COLO668 (cell line): Measurements from ENCODE around the gene XIRP1.

Experiments used
- DNase-seq: peaks from one replicate; lab custom pipeline; 2025; ENCODE audit not compliant: unreplicated experiment; lab: John Stamatoyannopoulos, UW

The XIRP1 gene

DNA sequence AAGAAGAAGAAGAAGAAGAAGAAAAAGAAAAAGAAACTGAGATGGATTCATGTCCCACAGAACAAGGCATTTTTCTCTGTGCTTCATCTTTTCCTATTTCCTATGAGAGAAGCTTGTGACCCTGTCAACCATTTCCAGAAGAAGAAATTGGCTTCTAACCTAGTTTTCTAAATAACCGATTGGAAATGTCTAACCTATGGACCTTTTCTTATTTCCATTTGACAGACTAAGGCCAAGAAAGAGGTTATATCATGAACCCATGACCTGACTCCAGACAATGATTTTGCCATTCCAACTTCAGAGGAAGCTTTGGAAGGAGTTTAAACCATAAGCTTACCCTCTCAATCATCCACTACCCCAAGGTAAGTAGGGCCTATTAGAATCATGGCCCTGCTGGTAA, 22.7 kb downstream of the XIRP1 start:
- no peak for DNase-seq

DNA sequence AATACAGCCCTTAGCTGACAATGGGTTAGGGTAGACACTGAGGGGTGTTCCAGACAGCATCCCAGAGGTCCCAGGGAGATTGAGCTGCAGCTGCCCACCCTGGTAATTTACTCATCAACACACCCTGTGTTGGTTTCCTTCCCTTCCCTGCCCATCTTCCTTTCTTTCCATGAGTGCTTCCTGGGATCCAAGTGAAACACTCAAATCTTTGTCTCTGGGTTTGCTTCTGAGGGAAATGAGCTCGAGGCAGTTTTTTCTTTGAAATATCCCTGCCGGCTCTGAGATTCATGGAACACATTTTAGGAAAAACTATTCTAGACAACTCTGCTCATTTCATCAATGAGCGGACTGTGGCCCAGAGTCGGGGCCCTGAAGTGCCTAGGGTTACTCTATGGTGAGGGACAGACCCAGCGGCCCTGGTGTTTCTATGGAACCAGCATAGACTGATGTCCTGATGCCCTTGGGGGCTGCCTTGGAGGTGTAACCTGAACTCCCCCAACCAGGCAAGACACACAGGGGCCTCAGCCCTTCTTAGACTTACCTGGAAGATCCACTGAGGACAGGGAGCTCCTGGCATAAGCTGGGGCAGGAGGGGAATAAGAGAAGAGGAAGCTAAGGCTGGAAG, 24.1 kb downstream of the XIRP1 start:
- DNase-seq = no peak

DNA sequence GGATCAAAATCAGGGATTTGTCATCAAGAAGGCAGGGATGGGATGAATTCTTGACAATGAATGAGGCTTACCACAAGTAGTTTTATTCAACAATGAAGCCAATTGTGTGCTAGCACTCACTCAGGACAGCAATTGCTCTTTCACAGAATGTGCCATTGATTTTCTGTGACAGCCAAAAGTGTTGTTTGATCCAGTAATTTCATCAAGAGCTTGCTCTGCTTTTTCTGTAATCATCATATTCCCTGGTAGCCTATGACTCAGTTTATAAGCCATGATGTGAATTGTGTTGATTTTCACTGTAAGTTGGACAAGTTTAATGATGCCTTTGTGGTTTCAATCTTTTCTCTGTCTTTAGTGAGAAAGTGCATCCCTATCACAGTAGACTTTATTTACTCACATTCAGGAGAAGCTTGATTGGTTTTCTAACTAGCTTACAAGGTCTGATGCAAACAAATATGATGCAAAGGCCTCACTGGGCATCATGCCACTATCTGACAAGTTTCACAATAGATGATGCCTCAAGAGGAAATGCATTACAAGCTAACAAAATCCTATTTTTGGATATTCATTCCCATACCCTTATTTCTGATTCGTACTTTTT, 25.4 kb downstream of the XIRP1 start:
- no peak for DNase-seq

DNA sequence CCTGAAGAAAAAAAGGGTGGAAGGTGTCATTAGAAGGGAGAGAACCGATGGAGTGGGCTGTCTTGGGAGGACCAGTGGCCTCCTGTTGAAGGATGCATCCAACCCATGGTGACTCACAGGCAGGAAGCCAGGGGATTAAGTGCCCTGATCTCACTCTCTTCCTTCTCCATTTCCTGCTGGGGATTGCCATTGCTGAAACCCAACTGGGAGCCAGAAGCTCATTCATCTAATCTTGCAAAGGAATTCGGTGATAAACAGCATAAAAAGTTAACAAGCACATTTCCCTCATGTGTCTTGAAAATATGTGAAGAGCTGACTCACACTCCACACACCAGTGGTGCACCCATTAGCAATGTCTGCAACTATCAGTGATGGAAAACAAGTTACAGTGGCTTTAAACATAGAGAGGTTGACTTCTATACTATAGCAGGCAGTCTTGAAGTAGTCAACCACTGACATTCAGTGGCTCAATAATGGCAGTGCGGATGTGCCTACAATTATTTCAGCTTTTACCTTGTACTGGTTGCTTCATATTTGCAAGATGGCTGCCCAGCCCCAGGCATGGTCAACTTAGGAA, 26.2 kb downstream of the XIRP1 start:
- no peak for DNase-seq

DNA sequence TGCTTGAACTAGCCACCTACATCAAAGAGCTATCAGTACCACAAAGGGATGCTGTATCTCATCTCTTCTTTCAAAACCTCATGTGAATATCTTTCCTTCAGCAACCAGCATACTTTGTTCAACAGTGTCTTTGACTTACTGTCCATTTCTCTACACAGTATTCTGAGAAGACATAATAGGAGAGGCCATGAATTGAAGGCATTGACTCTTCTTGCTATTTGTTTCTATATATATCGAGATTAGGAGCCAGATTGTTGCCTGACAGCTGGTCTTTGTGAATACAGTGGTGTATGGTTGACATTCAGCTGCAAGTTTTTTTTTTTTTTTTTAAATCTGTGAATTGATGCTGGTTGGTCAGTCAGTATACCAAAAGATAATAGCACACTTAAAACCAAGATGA, 26.9 kb downstream of the XIRP1 start:
- no peak for DNase-seq

DNA sequence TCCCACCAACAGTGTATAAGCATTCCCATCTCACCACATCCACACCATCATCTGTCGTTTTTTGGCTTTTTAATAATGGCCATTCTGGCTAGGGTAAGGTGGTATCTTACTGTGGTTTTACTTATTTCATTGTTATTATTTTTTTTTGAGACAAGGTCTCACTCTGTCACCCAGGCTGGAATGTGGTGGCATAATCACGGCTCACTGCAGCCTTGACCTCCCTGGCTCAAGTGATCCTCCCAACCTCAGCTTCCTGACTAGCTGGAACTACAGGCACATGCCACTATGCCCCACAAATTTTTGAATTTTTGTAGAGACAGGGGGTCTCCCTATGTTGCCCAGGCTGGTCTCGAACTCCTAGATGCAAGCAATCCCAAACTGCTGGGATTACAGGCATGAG, 28.0 kb downstream of the XIRP1 start:
- DNase-seq = no peak

DNA sequence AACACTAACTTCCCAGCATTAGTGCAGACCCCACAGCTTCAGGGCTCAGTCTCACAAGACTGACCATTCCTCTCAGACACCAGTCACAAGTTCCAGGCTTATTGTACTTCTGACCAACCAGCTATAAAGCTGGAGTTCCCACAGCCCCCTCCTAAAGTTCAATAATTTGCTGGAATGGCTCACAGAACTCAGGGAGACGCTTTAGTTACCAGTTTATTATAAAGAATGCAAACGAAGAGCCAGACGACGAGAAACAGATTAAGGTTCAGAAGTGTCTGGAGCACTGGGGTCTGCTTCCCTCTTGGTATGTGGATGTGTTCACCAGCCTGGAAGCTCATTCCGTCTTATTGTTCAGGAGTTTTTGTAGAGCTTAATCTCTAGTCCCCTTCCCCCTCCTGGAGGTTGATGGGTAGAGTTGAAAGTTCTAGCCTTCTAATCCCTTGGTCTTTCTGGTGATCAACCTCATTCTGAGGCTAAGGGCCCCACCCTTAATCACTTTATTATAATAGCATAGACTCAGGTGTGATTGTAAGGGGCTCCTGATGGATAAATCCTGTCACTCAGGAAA, 34.2 kb downstream of the XIRP1 start:
- no peak for DNase-seq

DNA sequence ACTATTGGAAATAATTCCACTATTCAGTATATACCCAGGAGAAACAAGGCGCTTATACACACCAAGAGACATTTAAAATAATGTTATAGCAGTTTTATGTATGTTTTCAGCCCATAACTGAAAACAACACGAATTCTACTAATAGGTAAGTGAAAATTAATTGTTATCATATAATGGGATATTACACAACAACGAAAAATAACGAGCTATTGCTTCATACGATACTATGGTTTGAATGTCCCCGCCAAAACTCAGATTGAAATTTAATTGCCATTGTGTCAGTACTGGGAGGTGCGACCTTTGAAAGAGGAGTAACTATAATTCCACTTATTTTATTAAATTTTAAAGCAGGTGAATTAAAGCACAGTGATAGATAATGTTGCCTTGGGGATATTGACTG, 35.0 kb downstream of the XIRP1 start:
- no peak for DNase-seq

DNA sequence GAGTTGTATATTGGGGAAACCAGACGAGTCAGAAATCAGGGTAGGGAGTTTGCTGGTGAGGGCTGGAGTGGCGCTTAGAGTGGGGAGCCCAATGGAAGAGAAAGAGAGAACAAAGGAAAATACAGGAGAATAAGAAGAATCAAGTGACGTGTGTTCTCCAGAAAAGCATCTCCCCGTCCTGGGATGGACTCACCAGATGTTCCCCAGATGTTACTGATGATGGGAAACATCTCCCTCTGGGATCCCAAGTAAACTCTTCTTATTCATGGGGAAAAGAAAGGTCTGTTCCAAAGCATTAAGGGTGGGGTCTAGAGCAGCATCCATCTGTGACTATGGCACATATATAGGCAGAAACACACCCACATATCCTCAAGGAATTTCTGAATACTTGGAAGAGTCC, 36.0 kb downstream of the XIRP1 start:
- DNase-seq = no peak

DNA sequence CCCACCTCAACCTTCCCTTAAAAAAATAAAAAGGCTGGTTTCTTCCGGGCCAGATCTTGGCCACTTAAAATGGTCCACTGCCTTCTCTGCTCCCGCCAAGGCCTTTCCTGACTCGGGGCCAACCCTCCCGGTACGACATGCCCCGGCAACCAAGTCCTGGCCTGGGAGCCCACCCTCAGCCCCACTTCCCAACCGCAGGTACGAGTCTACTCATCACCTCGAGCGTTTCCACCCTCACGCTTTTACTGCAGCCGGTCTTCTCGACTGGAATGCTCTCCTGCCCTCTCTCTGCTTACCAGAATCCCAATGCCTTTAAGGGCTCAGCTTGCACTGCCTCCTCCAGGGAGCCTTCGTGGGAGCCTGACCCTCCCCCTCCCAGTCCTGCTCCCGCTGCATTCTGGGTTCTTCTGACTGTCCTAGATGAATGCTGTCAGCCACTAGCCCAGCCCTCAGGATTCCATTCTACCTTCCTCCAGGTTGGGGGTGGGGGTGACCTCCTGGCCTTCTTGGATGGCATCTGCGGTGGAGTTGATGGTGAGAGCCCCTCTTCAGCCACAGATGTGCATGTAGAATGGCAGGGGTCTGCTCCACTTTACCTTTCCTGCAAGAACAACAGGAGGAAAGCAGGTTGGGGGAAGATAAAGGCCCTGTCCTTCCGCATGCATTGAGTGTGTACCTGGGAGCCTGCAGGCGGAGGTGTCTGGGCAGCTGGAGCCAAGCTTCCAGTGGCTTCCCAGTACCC, 37.9 kb downstream of the XIRP1 start:
- DNase-seq = no peak

DNA sequence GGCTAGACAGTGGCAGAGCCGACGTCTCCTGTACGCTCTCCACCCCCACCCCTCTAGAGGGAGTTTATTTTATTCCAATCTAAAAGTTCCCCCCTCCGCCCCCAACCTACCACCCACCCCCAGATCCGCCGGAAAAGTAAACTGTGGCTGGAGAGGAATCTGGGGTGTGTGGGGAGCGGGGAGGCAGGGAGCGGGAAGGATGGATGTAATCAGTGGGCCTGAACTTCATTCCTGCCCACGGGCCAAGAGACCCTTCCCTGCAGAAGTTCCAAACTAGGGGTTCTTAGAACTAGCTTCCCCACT, 38.5 kb downstream of the XIRP1 start:
- no peak for DNase-seq

DNA sequence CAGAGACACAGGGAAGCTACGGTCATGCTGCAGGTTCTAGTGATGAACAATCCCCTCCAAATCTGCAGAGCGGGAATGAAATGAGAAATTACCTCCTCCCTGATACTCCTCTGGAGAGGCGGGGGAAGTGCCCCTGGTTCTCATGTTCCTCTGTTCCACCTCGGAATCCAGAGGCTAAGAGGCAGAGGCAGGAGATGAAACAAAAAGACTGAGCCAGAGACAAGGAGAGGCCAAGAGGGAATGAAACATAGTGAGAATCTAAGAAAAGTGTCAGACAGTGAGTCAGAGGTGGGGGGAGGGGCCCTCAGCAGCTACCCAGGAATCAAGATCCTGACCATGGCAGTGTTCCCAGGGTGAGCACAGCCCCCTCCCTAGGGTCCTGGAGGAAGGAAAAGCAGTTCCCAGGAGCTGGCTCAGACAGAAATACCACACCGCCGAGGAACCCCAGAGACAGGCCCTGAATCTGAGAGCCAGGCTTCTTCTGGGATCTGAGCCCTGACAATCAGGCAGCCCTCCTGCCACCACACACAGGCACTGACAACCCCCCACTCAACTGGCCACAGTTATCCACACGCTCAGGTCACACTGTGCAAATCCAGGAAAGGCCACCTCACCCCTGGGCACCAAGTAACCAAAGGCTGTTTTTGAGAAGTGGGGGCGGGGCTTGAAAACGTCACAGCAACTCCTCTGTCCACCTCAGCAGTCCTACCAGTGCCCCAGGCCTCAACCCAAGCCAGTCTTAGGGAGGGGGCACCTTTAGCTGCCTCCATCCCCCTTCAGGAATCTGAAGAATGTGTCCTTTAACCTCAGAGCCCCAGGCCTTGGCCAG, 41.4 kb downstream of the XIRP1 start:
- peak; percentile 11 for DNase-seq

DNA sequence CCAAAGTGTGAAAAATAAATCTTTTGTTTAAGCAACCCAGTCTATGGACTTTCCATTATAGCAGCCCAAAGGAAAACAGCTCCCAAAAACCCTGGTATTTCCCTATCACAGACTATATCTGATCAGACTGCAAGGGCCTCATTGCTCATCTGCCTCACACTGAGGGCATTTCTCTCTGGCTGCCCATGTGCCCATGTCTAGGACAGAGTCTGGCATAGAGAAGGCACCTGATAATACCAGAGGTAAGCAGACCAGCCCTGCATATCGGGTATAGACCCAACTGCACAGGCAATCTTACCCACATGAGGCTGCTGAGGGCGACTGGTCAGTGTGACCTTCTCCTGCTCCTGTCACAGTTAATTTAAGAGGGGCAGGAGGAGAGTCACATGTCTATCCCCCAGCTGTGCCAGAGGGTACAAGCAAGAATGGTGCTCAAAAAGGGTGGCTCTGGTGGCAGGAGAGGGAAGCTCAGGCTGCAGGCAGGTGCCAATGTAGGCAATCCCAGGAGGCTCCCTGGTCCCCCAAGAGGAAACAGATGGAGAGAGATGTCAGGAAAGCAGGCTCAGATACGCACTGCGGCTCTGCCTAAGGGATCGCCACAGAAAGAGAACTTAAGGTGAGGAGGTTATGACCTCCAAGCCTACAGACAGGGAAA, 42.1 kb downstream of the XIRP1 start:
- peak; percentile 4 for DNase-seq

DNA sequence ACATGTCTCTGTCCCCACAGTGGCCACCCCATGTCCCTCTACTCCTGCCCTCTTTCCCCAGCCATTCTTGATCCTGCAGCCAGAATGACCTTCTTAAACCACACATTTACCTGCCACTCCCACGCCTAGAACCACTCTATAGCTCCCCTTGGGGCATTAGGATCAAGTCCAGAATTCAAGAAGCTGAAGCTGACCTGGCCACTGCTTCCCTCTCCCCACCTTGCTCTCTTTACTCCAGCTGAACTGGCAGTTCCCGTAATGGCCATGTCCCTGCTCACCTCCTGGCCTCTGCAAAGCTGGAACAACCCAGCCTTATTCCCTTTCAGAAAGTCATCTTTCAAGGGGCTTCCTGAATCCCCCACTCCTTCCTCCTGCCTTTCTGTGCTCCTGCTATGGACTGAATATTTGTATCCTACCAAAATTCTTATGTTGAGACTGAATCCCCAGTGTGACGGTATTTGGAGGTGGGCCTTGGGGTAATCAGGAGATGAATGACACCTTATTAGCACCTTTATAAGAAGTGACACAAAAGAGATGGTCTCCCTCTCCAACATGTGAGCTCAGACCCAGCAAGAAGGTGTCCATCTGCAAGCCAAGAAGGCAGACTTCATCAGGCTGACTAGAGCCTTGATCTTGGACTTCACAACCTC, 42.8 kb downstream of the XIRP1 start:
- DNase-seq = no peak

DNA sequence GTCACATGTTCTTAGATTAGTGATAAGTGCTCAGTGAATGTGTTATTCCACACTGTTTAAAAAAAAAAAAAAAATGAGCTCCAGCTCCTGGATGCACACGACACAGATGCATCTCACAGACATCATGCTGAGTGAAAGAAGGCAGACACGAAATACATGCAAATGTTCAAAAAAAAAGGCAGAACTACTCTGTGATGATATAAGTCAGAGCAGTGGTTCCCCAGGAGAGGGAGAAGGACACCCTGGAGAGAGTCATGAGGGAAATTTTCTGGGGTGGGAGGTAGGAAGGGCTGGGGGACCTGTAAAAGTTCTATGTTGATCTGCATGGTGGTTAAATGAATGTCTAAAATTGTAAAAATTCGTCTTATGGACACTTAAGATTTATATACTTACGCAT, 43.3 kb downstream of the XIRP1 start:
- no peak for DNase-seq

DNA sequence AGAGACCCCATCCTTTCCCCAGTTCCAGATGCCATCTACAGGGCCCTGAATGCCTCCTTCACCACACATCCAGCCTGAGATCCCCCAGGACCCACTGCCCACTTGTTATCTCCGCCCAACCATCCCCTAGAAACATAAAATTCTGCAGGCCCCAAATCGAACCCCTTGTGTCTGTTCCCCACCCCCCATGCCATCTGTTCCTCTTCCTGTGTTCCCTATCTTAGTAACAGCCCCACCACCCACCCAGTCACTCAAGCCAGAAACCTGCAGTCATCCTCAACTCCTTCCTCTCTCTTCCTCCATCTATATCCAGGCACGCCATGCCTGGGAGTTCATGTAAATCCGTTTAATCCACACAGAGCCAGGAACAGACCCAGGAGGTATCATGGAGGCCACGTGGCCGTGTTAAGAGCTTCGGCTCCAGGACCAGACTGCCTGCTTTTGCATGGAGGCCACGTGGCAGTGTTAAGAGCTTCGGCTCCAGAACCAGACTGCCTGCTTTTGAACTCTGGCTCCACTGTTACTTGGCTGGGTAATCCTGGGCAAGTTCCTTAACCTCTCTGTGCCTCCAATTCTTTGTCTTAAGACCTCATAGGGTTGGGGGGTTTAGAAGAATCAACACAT, 43.8 kb downstream of the XIRP1 start:
- no peak for DNase-seq

DNA sequence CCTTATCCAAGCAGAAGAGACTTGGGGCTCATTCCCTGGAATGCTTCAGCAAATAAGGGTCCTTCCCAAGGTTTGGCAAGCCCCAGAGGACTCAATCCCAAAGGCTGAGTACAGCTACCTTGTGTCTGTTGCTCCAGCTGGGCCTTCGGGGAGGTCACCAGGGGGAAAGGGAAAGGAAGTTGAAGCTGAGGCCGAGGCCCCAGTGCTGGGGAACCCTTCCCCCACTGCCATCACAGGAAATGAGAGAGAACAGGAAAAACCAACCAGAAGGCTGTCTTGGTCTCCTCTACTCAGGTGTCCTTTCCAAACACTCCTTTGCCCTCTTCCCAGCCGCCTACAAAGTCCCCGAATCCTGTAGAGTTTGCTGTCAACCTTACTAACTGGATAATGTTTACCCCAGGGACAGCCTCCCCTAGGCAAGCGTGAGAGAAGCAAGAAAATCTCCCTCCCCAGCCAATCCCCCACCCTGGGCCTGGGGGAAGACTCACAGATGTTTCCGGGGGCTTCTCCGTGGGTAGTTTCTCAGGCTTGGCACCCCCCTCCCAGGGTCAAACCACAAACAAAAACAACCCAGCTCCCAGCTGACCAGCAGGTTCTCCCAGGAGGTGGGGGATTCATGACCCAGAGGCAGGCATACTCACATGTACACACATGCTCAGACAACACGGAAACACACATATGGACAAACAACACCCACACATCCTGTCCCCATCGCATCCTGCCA, 44.5 kb downstream of the XIRP1 start:
- DNase-seq = peak; percentile 11

DNA sequence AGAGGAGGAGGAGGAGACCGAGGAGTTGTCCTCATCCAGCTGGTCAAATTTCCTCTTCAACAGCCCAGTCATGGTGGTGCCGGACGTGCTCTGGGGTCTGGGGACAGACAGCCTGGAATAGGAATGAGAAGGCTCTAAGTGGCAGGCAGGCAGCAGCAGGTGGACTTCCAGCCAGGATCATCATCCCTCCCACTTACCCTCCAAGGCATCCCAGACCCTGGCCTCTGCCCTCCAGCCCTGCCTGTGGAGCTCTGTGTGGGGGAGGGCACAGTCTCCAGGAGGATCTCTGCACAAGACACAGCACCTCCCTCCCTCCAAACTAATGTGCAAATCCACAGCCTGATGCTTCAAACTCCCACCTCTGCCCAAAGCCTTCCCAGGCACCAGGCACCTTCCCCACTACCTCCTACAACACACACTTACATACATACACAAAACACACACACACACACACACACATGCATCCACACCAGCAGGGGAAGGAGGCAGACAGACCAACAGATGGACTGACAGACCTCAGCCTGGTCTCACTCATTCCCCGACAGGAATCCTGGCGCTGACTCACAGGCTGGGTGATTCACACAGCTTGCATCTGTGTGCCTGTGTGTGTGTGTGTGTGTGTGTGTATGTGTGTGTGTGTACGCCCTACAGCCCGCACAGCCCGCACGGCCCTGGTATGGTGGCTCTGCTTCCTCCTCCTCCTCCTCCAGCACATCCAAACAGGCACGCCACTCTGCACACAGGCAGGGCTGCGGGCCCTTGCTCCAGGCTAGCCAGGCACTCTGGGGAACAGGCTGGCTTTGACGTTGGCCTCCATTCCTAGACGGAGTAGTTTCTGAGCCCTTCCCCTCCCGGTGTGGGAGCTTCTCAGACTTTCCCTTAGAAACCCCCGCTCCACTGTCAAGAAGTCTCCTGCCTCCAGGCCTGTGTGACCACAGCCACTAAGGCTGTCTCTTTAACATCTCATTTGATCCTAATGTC, 45.5 kb downstream of the XIRP1 start:
- peak; percentile 48 for DNase-seq
